NCI-H82 treated with DMSO at 0.1 percent for 48 hours (cell line): Measurements from ENCODE around the gene RYR1.
A peak's percentile ranks its signal among the peaks of the same experiment; 100 is the strongest.
"Not testable (repeated sequence)": the region's sequence is repeated elsewhere in the genome, so short reads cannot be mapped to it uniquely, and the experiment has no call there.

ENCODE experiments used
- DNase-seq: peaks from one replicate; lab custom pipeline; 2025; ENCODE audit not compliant: unreplicated experiment; lab: John Stamatoyannopoulos, UW

RYR1 gene

DNA sequence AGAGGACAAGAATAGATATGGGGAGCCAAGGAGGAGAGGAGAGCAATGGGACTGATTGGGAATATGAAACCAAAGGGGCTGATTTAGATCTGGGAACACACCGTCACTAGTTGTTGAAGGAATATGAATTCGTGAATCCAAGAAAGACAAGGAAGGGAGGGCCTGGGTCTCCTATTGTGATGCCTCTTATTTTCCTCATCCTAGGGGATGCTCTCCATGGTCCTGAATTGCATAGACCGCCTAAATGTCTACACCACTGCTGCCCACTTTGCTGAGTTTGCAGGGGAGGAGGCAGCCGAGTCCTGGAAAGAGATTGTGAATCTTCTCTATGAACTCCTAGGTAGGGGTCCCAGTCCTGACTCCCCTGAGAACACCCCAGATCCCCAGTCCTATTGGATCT is 21.5 kb downstream of the RYR1 start:
- no peak for DNase-seq

- no peak for DNase-seq
Measured at GRCh38 chr19:38457202-38457601, 23.7 kb downstream of the RYR1 start.

DNA sequence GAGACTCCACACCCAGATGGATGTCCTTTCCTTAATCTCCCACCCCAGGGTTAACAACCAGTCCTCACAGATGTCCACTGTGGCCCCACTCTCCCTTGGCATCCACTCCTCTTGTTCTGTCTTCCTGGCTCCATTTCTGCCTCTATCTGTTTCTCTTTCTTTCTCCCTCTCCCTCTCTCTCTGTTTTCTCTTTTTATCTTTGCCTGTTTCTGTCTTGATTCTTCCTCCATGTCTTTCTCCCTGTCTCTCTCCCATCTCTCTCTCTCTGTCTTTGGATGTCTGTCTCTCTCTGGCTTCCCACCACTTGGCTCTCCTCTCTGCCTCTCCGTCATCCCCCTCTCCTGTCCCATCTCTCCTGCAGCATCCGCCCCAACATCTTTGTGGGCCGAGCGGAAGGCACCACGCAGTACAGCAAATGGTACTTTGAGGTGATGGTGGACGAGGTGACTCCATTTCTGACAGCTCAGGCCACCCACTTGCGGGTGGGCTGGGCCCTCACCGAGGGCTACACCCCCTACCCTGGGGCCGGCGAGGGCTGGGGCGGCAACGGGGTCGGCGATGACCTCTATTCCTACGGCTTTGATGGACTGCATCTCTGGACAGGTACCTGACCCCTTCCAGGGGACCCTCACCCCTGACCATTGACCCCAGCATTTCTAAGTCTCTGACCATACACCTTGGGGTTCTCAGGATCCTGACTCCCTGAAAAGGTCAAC is 24.4 kb downstream of the RYR1 start:
- DNase-seq: no peak

DNA sequence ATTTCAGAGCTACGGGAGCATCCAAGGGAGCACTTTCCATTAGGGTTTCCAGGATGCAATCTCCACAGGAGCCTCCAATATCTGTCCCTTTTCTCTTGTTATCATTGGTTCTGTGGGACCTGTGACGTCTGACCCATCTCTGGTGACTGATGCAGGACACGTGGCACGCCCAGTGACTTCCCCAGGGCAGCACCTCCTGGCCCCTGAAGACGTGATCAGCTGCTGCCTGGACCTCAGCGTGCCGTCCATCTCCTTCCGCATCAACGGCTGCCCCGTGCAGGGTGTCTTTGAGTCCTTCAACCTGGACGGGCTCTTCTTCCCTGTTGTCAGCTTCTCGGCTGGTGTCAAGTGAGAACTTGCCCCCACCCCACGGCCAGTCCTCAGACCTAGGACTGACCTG is 25.5 kb downstream of the RYR1 start:
- no peak for DNase-seq

- no peak for DNase-seq
Measured at GRCh38 chr19:38463365-38463764, 29.9 kb downstream of the RYR1 start.

- DNase-seq: no peak
Measured at GRCh38 chr19:38464421-38465082, 31.1 kb downstream of the RYR1 start.

DNA sequence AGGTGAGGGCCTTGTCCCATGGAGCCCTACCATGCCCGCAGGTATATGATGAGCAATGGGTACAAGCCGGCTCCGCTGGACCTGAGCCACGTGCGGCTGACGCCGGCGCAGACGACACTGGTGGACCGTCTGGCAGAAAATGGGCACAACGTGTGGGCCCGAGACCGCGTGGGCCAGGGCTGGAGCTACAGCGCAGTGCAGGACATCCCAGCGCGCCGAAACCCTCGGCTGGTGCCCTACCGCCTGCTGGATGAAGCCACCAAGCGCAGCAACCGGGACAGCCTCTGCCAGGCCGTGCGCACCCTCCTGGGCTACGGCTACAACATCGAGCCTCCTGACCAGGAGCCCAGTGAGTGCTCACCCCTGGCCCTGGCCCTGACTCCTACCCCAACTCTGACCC is 32.6 kb downstream of the RYR1 start:
- no peak for DNase-seq

DNA sequence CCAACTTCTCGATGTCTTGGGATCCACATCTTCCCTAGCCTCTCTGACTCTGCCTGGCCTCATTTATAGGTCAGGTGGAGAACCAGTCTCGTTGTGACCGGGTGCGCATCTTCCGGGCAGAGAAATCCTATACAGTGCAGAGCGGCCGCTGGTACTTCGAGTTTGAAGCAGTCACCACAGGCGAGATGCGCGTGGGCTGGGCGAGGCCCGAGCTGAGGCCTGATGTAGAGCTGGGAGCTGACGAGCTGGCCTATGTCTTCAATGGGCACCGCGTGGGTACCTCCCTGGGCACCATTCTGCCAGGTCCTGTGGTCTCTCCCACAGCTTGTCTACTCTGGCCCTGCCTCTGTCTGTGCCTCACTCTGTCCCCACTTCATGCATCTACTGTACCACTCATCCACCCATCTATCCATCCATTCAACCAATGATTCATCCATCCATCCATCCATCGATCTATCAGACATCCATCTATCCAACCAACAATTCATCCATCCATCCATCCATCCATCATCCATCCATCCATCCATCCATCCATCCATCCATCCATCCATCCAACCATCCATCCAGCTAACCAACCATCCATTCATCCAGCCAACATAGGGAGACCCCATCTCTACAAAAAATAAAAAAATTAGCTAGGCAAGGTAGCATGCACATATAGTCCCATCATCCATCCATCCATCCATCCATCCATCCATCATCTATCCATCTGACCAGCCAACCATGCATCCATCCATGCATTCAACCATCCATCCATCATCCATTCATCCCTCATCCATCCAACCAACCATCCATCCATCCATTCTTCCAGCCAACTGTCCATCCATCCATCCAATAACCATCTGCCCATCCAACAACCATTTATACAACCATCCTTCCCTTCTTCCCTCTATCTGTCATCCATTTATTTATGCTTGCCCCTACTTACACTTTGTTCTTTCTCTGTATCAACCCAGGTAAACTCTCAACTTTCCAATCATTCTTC is 34.3 kb downstream of the RYR1 start:
- no peak for DNase-seq

- no peak for DNase-seq
Measured at GRCh38 chr19:38469151-38469550, 35.7 kb downstream of the RYR1 start.

DNA sequence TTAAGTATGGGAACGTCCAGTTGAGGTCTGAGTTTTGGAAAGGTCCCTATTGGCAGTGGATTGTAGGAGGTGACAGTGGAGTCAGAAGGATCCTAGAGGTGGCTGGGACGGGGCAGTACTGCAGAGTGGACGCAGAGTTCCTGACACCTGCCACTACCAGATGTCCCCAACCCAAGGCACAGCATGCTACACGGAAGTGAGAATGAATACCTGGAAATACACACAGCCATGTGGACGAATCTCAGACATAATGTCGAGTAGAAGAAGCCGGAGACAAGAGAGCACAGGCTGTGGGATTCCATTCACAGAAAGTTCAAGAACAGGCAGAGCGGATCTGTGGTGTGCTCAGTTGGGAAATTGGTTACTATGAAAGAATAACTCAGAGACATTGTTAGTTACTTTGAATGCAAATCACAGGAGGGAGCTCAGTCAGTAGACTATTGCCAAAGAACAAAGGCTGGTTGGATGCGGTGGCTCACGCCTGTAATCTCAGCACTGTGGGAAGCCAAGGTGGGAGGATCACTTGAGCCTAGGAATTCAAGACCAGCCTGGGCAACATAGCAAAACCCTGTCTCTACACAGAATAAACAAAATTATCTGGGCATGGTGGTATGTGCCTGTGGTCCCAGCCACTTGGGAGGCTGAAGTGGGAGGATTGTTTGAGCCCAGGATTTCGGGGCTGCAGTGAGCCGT is 37.4 kb downstream of the RYR1 start:
- DNase-seq: no peak

GRCh38 chr19:38472725-38473124 is 39.2 kb downstream of the RYR1 start:
- not testable (repeated sequence) for DNase-seq

GRCh38 chr19:38473201-38473600 is 39.7 kb downstream of the RYR1 start:
- DNase-seq: no peak

GRCh38 chr19:38475176-38475575 is 41.7 kb downstream of the RYR1 start:
- DNase-seq: no peak

- DNase-seq: peak; percentile 2
Measured at GRCh38 chr19:38478273-38478971, 44.9 kb downstream of the RYR1 start.

DNA sequence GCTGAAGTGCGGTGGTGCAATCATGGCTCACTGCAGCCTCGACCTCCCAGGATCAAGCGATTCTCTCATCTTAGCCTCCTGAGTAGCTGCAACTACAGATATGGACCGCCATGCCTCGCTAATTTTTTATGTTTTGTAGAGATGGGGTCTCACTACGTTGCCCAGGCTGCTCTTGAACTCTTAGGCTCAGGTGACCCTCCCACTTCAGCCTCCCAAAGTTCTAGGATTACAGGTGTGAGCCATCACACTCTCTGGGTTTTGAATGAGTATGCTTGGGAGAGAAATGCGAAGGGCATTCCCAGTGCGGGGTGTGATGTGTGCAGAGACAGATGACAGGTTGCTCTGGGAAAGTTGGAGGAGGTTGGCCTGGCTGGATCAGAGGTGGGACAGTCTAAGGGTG is 49.0 kb downstream of the RYR1 start:
- DNase-seq: no peak

- DNase-seq: no peak
Measured at GRCh38 chr19:38483016-38483630, 49.6 kb downstream of the RYR1 start.

- no peak for DNase-seq
Measured at GRCh38 chr19:38484747-38485146, 51.3 kb downstream of the RYR1 start.

DNA sequence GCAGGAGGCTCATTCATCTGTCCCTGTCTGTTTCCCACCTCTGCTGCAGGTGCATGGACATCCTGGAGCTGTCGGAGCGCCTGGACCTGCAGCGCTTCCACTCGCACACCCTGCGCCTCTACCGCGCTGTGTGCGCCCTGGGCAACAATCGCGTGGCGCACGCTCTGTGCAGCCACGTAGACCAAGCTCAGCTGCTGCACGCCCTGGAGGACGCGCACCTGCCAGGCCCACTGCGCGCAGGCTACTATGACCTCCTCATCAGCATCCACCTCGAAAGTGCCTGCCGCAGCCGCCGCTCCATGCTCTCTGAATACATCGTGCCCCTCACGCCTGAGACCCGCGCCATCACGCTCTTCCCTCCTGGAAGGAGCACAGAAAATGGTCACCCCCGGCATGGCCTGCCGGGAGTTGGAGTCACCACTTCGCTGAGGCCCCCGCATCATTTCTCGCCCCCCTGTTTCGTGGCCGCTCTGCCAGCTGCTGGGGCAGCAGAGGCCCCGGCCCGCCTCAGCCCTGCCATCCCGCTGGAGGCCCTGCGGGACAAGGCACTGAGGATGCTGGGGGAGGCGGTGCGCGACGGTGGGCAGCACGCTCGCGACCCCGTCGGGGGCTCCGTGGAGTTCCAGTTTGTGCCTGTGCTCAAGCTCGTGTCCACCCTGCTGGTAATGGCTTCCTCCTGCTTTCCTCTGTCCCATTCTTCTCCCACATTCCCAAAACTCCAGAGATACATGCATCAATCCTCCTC is 52.2 kb downstream of the RYR1 start:
- no peak for DNase-seq

DNA sequence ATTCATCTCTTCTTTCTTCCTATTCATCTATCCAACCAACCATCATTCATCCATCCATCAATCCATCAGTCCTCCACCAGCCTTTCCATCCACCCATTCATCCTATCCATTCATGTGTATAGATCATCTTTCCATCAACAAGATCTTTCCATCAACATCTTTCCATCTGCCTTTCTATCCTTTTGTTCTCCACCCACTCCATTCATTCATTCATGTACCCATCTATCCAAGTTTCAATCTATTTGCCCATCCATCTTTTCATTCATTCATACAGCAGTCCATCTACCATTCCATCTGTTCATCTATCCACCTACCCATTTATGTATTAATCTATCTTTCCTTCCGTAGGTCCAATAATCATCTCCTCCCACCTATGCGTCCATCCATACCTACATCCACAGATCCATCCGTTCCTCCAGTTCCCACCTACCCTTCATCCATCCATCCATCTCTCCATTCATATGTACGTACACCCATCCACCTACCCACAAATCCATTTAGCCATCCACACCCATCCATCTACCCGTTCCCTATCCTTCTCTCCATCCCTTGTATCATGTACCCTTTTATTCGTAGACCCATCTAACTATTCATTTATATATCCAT is 53.3 kb downstream of the RYR1 start:
- DNase-seq: no peak
